Panc1 (cell line): ENCODE measurements around the gene ACER1. TPM values are rescaled to one million over a fixed set of nuclear protein-coding genes. Genes with fewer than 3 reads are reported as not detected.

Experiments
- ATAC-seq: fragments of 200-7000 bp; cut with Tn5 transposase; 2 replicates; pipeline ENCODE4 v1.9.1; 2020; ENCODE audit warnings: mild to moderate bottlenecking, moderate library complexity
- BruUV-seq: library from RNA; stranded (reverse); fragments of 400-500 nt; replicated peaks from 2 replicates; lab custom pipeline; 2021; lab: Mats Ljungman, UMichigan
- CTCF ChIA-PET: fragments of 300-600 bp; sonication (Branson Sonifier 250); formaldehyde crosslinking; loops from one replicate; lab custom pipeline; 2022; ENCODE audit warnings: antibody characterized with exemption; lab: Charles Lee
- POLR2A ChIA-PET: fragments of 300-600 bp; sonication (Branson Sonifier 250); formaldehyde crosslinking; loops from one replicate; lab custom pipeline; 2022; ENCODE audit warnings: antibody characterized with exemption; lab: Charles Lee
- DNase-seq: peaks from one replicate; pipeline ENCODE4 v3.0.0-alpha.2; 2010; ENCODE audit warnings: low read depth, low spot score
- H3K27ac ChIP-seq: 2 replicates; pipeline ENCODE4 v1.5.1; 2011; ENCODE audit warnings: mild to moderate bottlenecking, low read length, inconsistent platforms
- H3K27me3 ChIP-seq: fragments of 200-500 bp; sonication (Bioruptor generic); 2 replicates; pipeline ENCODE4 v1.6.0; 2014; ENCODE audit warnings: low read length, inconsistent platforms; ENCODE audit not compliant: control insufficient read depth, insufficient read depth
- H3K36me3 ChIP-seq: fragments of 200-500 bp; sonication (Bioruptor generic); 2 replicates; pipeline ENCODE4 v1.5.1; 2014; ENCODE audit warnings: inconsistent platforms, mild to moderate bottlenecking, low read length, moderate library complexity; ENCODE audit not compliant: control insufficient read depth, insufficient read depth
- H3K4me1 ChIP-seq: 2 replicates; pipeline ENCODE4 v1.5.1; 2011; ENCODE audit warnings: inconsistent platforms, mild to moderate bottlenecking, low read length, moderate library complexity; ENCODE audit not compliant: control insufficient read depth, insufficient read depth
- H3K4me3 ChIP-seq, 2 experiments: 2 replicates each; pipeline ENCODE4 v1.5.1; 2011 to 2012; ENCODE audit warnings: low read depth in 2 of 2, low read length in 2 of 2, mild to moderate bottlenecking in 2 of 2, inconsistent platforms in 1 of 2, moderate library complexity in 1 of 2
- H3K9me3 ChIP-seq: fragments of 200-500 bp; sonication (Bioruptor generic); 2 replicates; pipeline ENCODE4 v1.5.1; 2014; ENCODE audit warnings: low read depth, mild to moderate bottlenecking, inconsistent platforms, low read length, moderate library complexity; ENCODE audit not compliant: control insufficient read depth, insufficient read depth
- CTCF ChIP-seq: fragments of 450-650 bp; IDR thresholded peaks from 2 replicates; pipeline ENCODE4 v1.5.1; 2017; ENCODE audit warnings: mild to moderate bottlenecking
- POLR2AphosphoS5 ChIP-seq: IDR thresholded peaks from 2 replicates; pipeline ENCODE4 v1.6.1; 2012; ENCODE audit warnings: mild to moderate bottlenecking, low read depth, low read length, moderate library complexity
- REST ChIP-seq, 2 experiments: IDR thresholded peaks; 2 replicates each; pipeline ENCODE4 v1.6.1; 2011 to 2012; ENCODE audit warnings: low read depth in 2 of 2, control low read depth in 1 of 2, low read length in 1 of 2, mild to moderate bottlenecking in 1 of 2, moderate library complexity in 1 of 2; ENCODE audit not compliant: insufficient read depth in 1 of 2
- SIN3A ChIP-seq: IDR thresholded peaks from 2 replicates; pipeline ENCODE4 v1.6.1; 2012; ENCODE audit warnings: low read depth, mild to moderate bottlenecking, low read length, moderate library complexity, borderline replicate concordance; ENCODE audit not compliant: insufficient read depth
- TCF7L2 ChIP-seq: IDR thresholded peaks from 2 replicates; pipeline ENCODE4 v1.6.1; 2011; ENCODE audit warnings: mild to moderate bottlenecking, low read depth, low read length, inconsistent platforms
- in situ Hi-C: cut with HindIII; loops from 2 replicates; pipeline ENCODE4 v1.10.0; 2016; ENCODE audit warnings: low sequenced_read_pairs, low pct_unique_long_range_greater_than_20kb
- intact Hi-C: fragments of 100-400 bp; cut with micrococcal nuclease; formaldehyde crosslinking; loops from one replicate; pipeline ENCODE4 v1.10.0; 2022; ENCODE audit not compliant: unreplicated experiment
- total RNA-seq: library from RNA; stranded (reverse); gene quantifications from one replicate; pipeline ENCODE4 v1.2.1, GENCODE V29; 2021; ENCODE audit not compliant: unreplicated experiment

ACER1 gene
- total RNA-seq, 1 experiment from 2014 or later, result not detected

- no peaks in the 10 kb centered on the region for H3K36me3 ChIP-seq
- ATAC-seq (no peak), DNase-seq (no peak)
- TF ChIP-seq REST (IDR thresholded peaks at IDR 0.05; ENCODE audit: insufficient read depth in 1 of 2, low read depth in 2 of 2, low read length in 1 of 2), result no peak
- TF ChIP-seq CTCF, result no peak
- TF ChIP-seq TCF7L2, result no peak
- no peak for TF ChIP-seq SIN3A
- no TSS peak for BruUV-seq
- no peak overlapping the region for H3K27ac ChIP-seq
- H3K4me3 ChIP-seq, result no peak overlapping the region
- ChIA-PET POLR2A (no interaction called here), CTCF (no interaction called here)
- no peaks in the 10 kb centered on the region for H3K9me3 ChIP-seq
- H3K4me1 ChIP-seq, result no peaks in the 10 kb centered on the region
- intact Hi-C loops, result no loop called here
- in situ Hi-C loops, result no loop called here
- no peaks in the 10 kb centered on the region for H3K27me3 ChIP-seq
These were observed 19.9 kb downstream of the ACER1 start for GRCh38 chr19:6313398-6313969.

DNA sequence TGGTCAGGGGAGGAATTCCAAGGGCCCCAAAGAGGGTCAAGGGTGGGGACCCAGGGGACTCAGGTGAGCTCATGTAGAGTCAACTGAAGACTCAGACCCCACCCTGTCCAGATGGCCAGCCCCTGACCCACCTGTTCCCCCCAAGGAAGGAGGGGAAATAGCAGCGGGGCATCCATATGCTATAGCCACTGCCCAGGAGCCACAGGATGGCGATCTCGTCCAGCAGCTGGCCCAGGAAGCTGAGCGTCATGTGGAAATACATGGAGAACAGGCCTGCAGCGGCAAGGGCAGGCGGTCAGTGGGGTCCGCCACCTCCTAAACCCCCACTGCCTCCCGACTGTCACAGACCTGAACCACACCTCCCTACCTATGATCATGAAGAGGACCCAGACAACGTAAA is 21.4 kb downstream of the ACER1 start:
- intact Hi-C loops, result no loop called here
- in situ Hi-C loops, result no loop called here
- no peak for TF ChIP-seq SIN3A
- no peak for TF ChIP-seq REST (IDR thresholded peaks at IDR 0.05; ENCODE audit: insufficient read depth in 1 of 2, low read depth in 2 of 2, low read length in 1 of 2)
- no peak; the same call in 1 of the 2 replicates for TF ChIP-seq CTCF
- TF ChIP-seq TCF7L2, result no peak
- TF ChIP-seq POLR2AphosphoS5, result no peak
- BruUV-seq, result no TSS peak
- POLR2A ChIA-PET, result no interaction called here
- ATAC-seq (peak; percentile 53; the same call in 1 of the 2 replicates), DNase-seq (no peak)
- H3K36me3 ChIP-seq, result no peaks in the 10 kb centered on the region
- H3K9me3 ChIP-seq, result no peaks in the 10 kb centered on the region
- H3K4me3 ChIP-seq, result no peak overlapping the region
- CTCF ChIA-PET, result interaction anchor here (0.6 kb wide), 1 partner anchor 152 kb away, joined by 6 read pairs; no protein-coding TSS in a partner anchor
- no peaks in the 10 kb centered on the region for H3K4me1 ChIP-seq
- no peak overlapping the region for H3K27ac ChIP-seq
- no peaks in the 10 kb centered on the region for H3K27me3 ChIP-seq
